SH-SY5Y (cell line): ENCODE data around the gene TELO2.

Experiments used
- GATA2 ChIP-seq: IDR thresholded peaks from 2 replicates; pipeline ENCODE4 v1.6.1; 2011; ENCODE audit warnings: mild to moderate bottlenecking, low read depth, low read length
- GATA3 ChIP-seq: IDR thresholded peaks from 2 replicates; pipeline ENCODE4 v1.6.1; 2011; ENCODE audit warnings: low read depth, mild to moderate bottlenecking, low read length, moderate library complexity

GRCh38 chr16:1488054-1488601, 5.0 kb upstream of the TELO2 start:
- no peak for TF ChIP-seq GATA2
- TF ChIP-seq GATA3: no peak
